Pancreas (tissue), 10 donors: ENCODE measurements around the gene RAB3C. TPM values are rescaled to one million over a fixed set of nuclear protein-coding genes. Genes with fewer than 3 reads are reported as not detected.

ENCODE experiments used
- ATAC-seq, 4 donors: fragments of 200-7000 bp; cut with Tn5 transposase; one replicate each; pipeline versions ENCODE4 v1.8.0 to v1.9.1; 2020; ENCODE audit warnings: mild to moderate bottlenecking in 4 of 4, moderate library complexity in 4 of 4
- DNase-seq, 6 donors: peaks; one replicate each; pipeline ENCODE4 v3.0.0-alpha.2; 2020
- FAIRE-seq: peaks from 2 replicates; lab custom pipeline; 2012; peaks lifted over from hg19 to GRCh38; lab: Jason Lieb, UNC
- H3K27ac ChIP-seq, 4 donors: fragments of 200-600 bp; sonication (generic); 1 replicate in 3 of 4; 2 replicates in 1 of 4; pipeline versions ENCODE4 v1.5.0 to v1.8.0; 2020
- H3K27me3 ChIP-seq, 4 donors: fragments of 200-600 bp; one replicate each; pipeline ENCODE4 v1.8.0; 2021
- H3K36me3 ChIP-seq, 3 donors: fragments of 200-600 bp; sonication (generic) in 1 of 3; one replicate each; pipeline versions ENCODE4 v1.5.0 to v1.8.0; 2020 to 2021
- H3K4me1 ChIP-seq, 3 donors: fragments of 200-600 bp; one replicate each; pipeline ENCODE4 v1.8.0; 2021
- H3K4me3 ChIP-seq, 4 donors: fragments of 200-600 bp; sonication (generic) in 2 of 4; one replicate each; pipeline versions ENCODE4 v1.5.0 to v1.8.0; 2020 to 2021
- H3K9me3 ChIP-seq, 4 donors: fragments of 200-600 bp; one replicate each; pipeline ENCODE4 v1.8.0; 2021
- WGBS, 2 donors: extraction: QIAGEN DNeasy Blood & Tissue Kit; methylation state at CpG; one replicate each; pipeline ENCODE4 v1.1.7; 2013; 5-methylcytosine and 5-hydroxymethylcytosine counted together
- intact Hi-C, 3 donors: fragments of 100-400 bp; cut with DNase I; formaldehyde crosslinking; loops; one replicate each; pipeline versions ENCODE4 v1.11.1 to v1.14.2; 2022
- polyA plus RNA-seq, 2 donors: library from polyadenylated mRNA; stranded (reverse); fragments of 200-250 nt; gene quantifications; one replicate each; pipeline ENCODE4 v1.2.3, GENCODE V29; 2013
- total RNA-seq, 6 donors: library from RNA; stranded (reverse); fragmentation: NEBNext Ultra II Directional in 4 of 6; extraction: Animal tissue kit (Norgen Biotek cat#: 25700) in 4 of 6; gene quantifications; one replicate each; pipeline versions ENCODE4 v1.2.1 to v1.2.4, GENCODE V29; 2021 to 2023
- TF ChIP-seq, protein P1 (sequence below), 4 donors: fragments of 200-600 bp; sonication (generic) in 3 of 4; IDR thresholded peaks; one replicate each; pipeline versions ENCODE4 v1.5.0 to v1.8.0; 2021; ENCODE audit warnings: antibody characterized with exemption in 4 of 4
- donor health status: healthy with polysubstance abuse.
- donor health status: DM: no; HTN: no; CAD: no; lungs with moderate emphysema.
- donor health status: DM: no; HTN: no; CAD: no.
- donor health status: control.
- donor health status: control.
- donor health status: Bipolar disorder and iron deficiency.
- donor health status: DM: yes; HTN: yes; CAD: no.
- donor health status: DM: no; HTN: no; CAD: no.
- donor health status: DM: no; HTN: no; CAD: no.
- donor health status: DM: yes; HTN: yes; CAD: no.

Gene RAB3C
- total and polyA plus RNA-seq, 8 donors: 1.7 to 9.0 (median 4.8) TPM

DNA sequence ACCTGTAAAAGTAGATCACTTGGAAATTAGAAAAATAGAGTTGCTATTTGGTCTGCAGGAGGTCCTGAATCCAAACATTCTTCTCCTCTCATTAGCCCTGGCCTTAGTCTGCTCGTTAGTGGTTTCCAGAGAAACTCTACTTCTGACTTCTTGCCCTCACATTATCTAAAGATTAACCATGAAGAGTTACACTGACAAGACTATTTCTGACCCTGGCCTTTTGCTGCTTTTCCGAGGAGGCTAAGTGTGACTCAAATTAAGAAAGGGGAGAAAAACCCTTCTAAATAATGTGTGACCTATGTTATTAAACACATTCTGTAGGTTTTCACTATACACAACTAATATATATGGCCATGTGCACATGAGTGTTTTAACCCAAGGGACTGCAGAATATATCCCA lies 302.4 kb downstream of the RAB3C start:
- WGBS, 2 donors: 44 to 48% methylated on average over 2 of the region's 2 CpGs
- Histone ChIP-seq H3K9me3 (no peaks in the 10 kb centered on the region), H3K4me3 (no peak overlapping the region), H3K27me3 (no peaks in the 10 kb centered on the region), H3K36me3 (no peaks in the 10 kb centered on the region), H3K27ac (no peak overlapping the region), H3K4me1 (no peaks in the 10 kb centered on the region)
- no peak for DNase-seq
- intact Hi-C loops: loop anchor here in 1 of 3 donors (10.0 kb wide), 1 partner anchor 290 kb away; no protein-coding TSS in a partner anchor
- TF ChIP-seq, protein P1, sequence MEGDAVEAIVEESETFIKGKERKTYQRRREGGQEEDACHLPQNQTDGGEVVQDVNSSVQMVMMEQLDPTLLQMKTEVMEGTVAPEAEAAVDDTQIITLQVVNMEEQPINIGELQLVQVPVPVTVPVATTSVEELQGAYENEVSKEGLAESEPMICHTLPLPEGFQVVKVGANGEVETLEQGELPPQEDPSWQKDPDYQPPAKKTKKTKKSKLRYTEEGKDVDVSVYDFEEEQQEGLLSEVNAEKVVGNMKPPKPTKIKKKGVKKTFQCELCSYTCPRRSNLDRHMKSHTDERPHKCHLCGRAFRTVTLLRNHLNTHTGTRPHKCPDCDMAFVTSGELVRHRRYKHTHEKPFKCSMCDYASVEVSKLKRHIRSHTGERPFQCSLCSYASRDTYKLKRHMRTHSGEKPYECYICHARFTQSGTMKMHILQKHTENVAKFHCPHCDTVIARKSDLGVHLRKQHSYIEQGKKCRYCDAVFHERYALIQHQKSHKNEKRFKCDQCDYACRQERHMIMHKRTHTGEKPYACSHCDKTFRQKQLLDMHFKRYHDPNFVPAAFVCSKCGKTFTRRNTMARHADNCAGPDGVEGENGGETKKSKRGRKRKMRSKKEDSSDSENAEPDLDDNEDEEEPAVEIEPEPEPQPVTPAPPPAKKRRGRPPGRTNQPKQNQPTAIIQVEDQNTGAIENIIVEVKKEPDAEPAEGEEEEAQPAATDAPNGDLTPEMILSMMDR (IDR thresholded peaks at IDR 0.05): no peak
- no peak for FAIRE-seq
- no peak for ATAC-seq

DNA sequence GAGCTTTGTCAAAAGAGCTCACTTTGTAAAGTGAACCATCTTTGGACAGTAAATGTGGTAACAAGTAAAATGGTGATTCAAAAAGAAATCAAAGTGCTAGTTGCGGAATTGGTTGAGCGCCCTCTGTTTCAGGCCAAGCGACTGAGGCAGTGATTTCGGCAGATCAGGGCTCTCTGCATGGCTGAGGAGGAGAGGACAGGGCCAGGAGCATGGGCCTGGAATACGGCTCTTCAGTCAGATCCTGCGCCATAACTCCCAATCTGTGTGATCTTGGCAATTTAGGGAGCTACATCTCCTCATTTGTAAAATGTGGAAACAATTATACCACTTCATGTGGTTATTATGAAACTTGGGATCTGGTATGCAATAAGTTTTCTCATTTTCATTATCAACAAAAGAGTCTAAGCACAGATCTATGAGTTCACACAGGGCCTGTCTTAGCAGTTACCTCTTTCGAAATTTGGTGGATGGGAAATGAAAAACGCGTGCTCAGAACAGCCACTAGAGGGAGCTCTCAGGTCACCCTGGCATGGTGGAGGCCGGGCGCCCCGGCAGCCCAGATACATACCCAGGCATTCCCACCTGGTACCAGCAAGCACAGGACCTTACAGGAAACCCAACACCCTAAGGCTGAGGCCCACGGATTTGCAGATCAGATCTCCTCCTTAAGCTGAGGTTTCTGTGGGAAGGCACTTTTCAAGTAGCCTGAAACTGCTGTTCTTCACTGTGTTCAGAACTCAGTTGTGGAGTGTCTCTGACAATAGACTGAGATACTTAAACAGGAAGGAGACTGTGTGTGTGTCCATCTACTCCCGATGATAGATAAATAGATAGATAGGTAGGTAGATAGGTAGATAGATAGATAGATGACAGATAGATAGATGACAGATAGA lies 303.7 kb downstream of the RAB3C start:
- ATAC-seq (peak; percentile 79 to 92 (median 87)), DNase-seq (peak; percentile 32 to 73 (median 53)), FAIRE-seq (no peak)
- intact Hi-C loops: loop anchor here in 1 of 3 donors (10.0 kb wide), 1 partner anchor 288 kb away; no protein-coding TSS in a partner anchor
- H3K27me3 ChIP-seq: no peaks in the 10 kb centered on the region
- H3K36me3 ChIP-seq: no peaks in the 10 kb centered on the region
- no peak overlapping the region for H3K4me3 ChIP-seq
- H3K4me1 ChIP-seq: no peaks in the 10 kb centered on the region
- no peak overlapping the region for H3K27ac ChIP-seq
- no peaks in the 10 kb centered on the region for H3K9me3 ChIP-seq
- WGBS, 2 donors: 39 to 43% methylated on average over 14 of the region's 14 CpGs
- TF ChIP-seq, protein P1 (IDR thresholded peaks at IDR 0.05): peak; percentile 68 to 88 (median 86)

DNA sequence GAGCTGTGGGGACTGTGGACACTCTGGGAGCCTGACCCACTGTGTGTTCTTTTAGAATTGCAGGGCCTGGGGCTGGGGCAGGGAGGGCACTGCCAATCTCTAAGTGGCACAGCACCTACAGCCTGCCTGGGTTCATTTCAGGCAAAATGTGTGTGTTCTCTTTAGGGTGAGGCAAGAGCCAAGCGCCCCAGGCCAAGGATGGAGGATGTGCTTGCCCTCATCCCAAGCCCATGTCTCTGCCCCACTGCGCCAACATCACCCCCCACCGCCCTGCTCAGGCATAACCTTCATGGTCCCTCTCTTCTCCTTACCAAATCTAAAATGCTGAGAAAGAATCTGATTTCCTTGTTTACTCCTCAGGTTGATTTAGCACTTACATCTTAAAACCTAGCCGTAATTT lies 304.4 kb downstream of the RAB3C start:
- FAIRE-seq (no peak), ATAC-seq (no peak), DNase-seq (no peak)
- H3K4me1 ChIP-seq: no peaks in the 10 kb centered on the region
- no peak overlapping the region for H3K27ac ChIP-seq
- no peaks in the 10 kb centered on the region for H3K27me3 ChIP-seq
- no peaks in the 10 kb centered on the region for H3K36me3 ChIP-seq
- H3K9me3 ChIP-seq: no peaks in the 10 kb centered on the region
- intact Hi-C loops: loop anchor here in 1 of 3 donors (10.0 kb wide), 1 partner anchor 287 kb away; no protein-coding TSS in a partner anchor
- TF ChIP-seq, protein P1 (IDR thresholded peaks at IDR 0.05): no peak
- H3K4me3 ChIP-seq: no peak overlapping the region
- WGBS, 2 donors: 87 to 90% methylated on average over 4 of the region's 4 CpGs

DNA sequence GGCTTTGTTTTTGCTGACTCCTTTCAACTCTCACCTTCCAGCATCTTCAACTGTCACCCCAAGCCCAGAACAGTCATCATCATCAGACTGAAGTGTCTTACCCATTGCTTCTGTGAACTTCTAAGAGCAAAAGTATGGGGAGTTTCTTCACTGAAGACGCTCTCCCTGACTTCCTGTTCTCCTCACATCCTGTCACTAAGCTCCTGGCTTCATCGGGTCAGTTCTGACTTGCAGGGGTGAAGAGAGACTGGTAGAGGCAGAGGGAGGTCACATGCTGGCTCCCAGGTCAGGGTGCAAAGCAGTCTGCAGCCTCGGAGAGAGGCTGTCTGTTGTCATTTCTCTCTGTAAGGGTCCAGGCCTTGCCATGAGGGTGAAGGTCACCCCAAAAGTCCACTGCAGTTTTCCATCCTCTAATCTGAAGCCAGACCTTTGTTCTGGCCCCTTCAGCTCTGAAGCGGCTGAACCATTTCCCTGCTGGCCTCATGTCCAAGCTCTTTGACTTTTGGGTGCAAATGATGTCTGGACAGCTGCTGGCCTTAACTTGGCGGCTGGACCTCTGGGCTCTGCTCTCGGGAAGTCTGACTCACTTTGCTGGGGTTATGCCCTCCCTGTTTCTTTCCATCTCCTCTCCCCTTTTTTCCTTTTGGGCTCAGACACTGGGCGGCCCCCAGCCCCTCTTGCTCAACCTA lies 305.0 kb downstream of the RAB3C start:
- Histone ChIP-seq H3K4me1 (no peaks in the 10 kb centered on the region), H3K9me3 (no peaks in the 10 kb centered on the region), H3K27me3 (no peaks in the 10 kb centered on the region), H3K4me3 (no peak overlapping the region), H3K36me3 (no peaks in the 10 kb centered on the region), H3K27ac (no peak overlapping the region)
- no peak for FAIRE-seq
- ATAC-seq: no peak
- TF ChIP-seq, protein P1 (IDR thresholded peaks at IDR 0.05): no peak
- WGBS, 2 donors: 63 to 68% methylated on average over 7 of the region's 7 CpGs
- no peak for DNase-seq
- intact Hi-C loops: loop anchor here in 1 of 3 donors (10.0 kb wide), 1 partner anchor 287 kb away; no protein-coding TSS in a partner anchor
